Neural progenitor cell (in vitro differentiated cells): ENCODE measurements around the gene GPI. TPM values are rescaled to one million over a fixed set of nuclear protein-coding genes. Genes with fewer than 3 reads are reported as not detected.

Source experiments
- DNase-seq: peaks from one replicate; pipeline ENCODE4 v3.0.0-alpha.2; 2016; ENCODE audit warnings: low spot score
- H2AFZ ChIP-seq: fragments of 200-600 bp; sonication (generic); replicated peaks from 2 replicates; pipeline ENCODE4 v1.6.1; 2016; ENCODE audit warnings: antibody characterized with exemption
- H3F3A ChIP-seq: fragments of 200-600 bp; sonication (generic); 2 replicates; pipeline ENCODE4 v1.6.1; 2016; ENCODE audit warnings: antibody characterized with exemption, low read depth
- H3K27ac ChIP-seq: fragments of 200-600 bp; sonication (generic); 2 replicates; pipeline ENCODE4 v1.5.1; 2016; ENCODE audit warnings: mild to moderate bottlenecking
- H3K27me3 ChIP-seq: fragments of 200-600 bp; sonication (generic); 2 replicates; pipeline ENCODE4 v1.6.1; 2016; ENCODE audit warnings: mild to moderate bottlenecking, moderate library complexity
- H3K36me3 ChIP-seq: fragments of 200-600 bp; sonication (generic); 2 replicates; pipeline ENCODE4 v1.5.1; 2016
- H3K4me1 ChIP-seq: fragments of 200-600 bp; sonication (generic); 2 replicates; pipeline ENCODE4 v1.6.1; 2016; ENCODE audit warnings: mixed run types
- H3K4me2 ChIP-seq: fragments of 200-600 bp; sonication (generic); 2 replicates; pipeline ENCODE4 v1.6.1; 2016
- H3K4me3 ChIP-seq: fragments of 200-600 bp; sonication (generic); 2 replicates; pipeline ENCODE4 v1.5.1; 2016
- H3K79me2 ChIP-seq: fragments of 200-600 bp; sonication (generic); 2 replicates; pipeline ENCODE4 v1.6.1; 2016; ENCODE audit warnings: low read depth
- H3K9ac ChIP-seq: fragments of 200-600 bp; sonication (generic); 2 replicates; pipeline ENCODE4 v1.6.1; 2016
- H3K9me3 ChIP-seq: fragments of 200-600 bp; sonication (generic); 2 replicates; pipeline ENCODE4 v1.5.1; 2016; ENCODE audit warnings: low read depth
- H4K20me1 ChIP-seq: fragments of 200-600 bp; sonication (generic); 2 replicates; pipeline ENCODE4 v1.6.1; 2016; ENCODE audit warnings: low read depth
- H3K27ac Mint-ChIP-seq: 3 replicates; pipeline ENCODE4 v1.8.0; 2021; ENCODE audit warnings: mixed read lengths
- H3K27me3 Mint-ChIP-seq: 2 replicates; pipeline ENCODE4 v1.8.0; 2022; ENCODE audit warnings: low read depth, mild to moderate bottlenecking, inconsistent platforms, moderate library complexity, mixed read lengths; ENCODE audit not compliant: insufficient read depth
- H3K36me3 Mint-ChIP-seq: 3 replicates; pipeline ENCODE4 v1.8.0; 2021; ENCODE audit warnings: mixed read lengths
- H3K4me1 Mint-ChIP-seq: 3 replicates; pipeline ENCODE4 v1.8.0; 2021; ENCODE audit warnings: mixed read lengths
- H3K4me3 Mint-ChIP-seq: 3 replicates; pipeline ENCODE4 v1.8.0; 2021; ENCODE audit warnings: mild to moderate bottlenecking, moderate library complexity, mixed read lengths
- H3K9me3 Mint-ChIP-seq: 3 replicates; pipeline ENCODE4 v1.8.0; 2020; ENCODE audit warnings: mixed read lengths
- EZH2 ChIP-seq: fragments of 200-600 bp; sonication (generic); IDR thresholded peaks from 2 replicates; pipeline ENCODE4 v1.6.1; 2017; ENCODE audit warnings: antibody characterized with exemption, mild to moderate bottlenecking, moderate library complexity
- EZH2phosphoT487 ChIP-seq: fragments of 200-600 bp; sonication (generic); IDR thresholded peaks from 2 replicates; pipeline ENCODE4 v1.6.1; 2017; ENCODE audit warnings: antibody characterized with exemption
- total RNA-seq: library from RNA; depleted of rRNA; stranded (reverse); fragments of >200 nt; gene quantifications from 2 replicates; pipeline ENCODE4 v1.2.3, GENCODE V29; 2015; ENCODE audit warnings: low replicate concordance
- TF ChIP-seq, protein P1 (sequence below): fragments of 200-600 bp; sonication (generic); IDR thresholded peaks from 2 replicates; pipeline ENCODE4 v1.5.1; 2017; ENCODE audit warnings: antibody characterized with exemption, mild to moderate bottlenecking

GPI gene
- total RNA-seq, 1 donor from 2014 or later = 109 TPM

DNA sequence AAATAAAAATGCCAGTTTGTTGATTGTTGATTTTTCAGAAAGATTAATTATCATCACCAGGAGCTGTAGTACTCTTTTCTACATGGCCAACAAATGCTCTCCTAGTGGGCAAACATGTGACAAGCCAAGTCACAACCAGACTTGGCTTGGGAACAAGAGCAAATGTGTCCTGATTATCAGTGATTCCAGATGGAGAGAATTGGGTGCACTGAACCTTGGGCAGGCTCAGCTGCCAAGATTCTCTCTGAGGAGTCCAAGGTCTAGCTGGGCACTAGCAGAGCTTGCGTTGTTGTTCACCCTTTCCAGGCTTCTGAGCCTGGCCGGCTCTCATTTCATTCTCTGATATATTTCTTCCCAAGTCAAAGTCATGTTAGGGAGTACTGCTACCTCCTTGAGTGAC is 27.3 kb upstream of the GPI start:
- no peaks in the 10 kb centered on the region for H3K4me1 Mint-ChIP-seq

GRCh38 chr19:34341935-34342680 is 22.9 kb upstream of the GPI start:
- H3K79me2 ChIP-seq = no peaks in the 10 kb centered on the region
- peaks cover 7% of the 10 kb centered on the region for H4K20me1 ChIP-seq
- Mint-ChIP-seq H3K36me3 (peaks cover 27% of the 10 kb centered on the region), H3K27ac (no peak overlapping the region), H3K27me3 (peaks cover 2% of the 10 kb centered on the region), H3K9me3 (peaks cover 2% of the 10 kb centered on the region), H3K4me1 (peaks cover 3% of the 10 kb centered on the region), H3K4me3 (no peak overlapping the region)
- H3K27ac ChIP-seq = no peak overlapping the region
- no peak overlapping the region for H3K4me2 ChIP-seq
- no peak overlapping the region for H3K9ac ChIP-seq
- DNase-seq = no peak
- H3K36me3 ChIP-seq = no peaks in the 10 kb centered on the region
- no peak overlapping the region for H2AFZ ChIP-seq
- no peaks in the 10 kb centered on the region for H3F3A ChIP-seq
- no peaks in the 10 kb centered on the region for H3K4me1 ChIP-seq
- H3K27me3 ChIP-seq = no peaks in the 10 kb centered on the region
- H3K4me3 ChIP-seq = no peak overlapping the region
- TF ChIP-seq EZH2 (no peak), EZH2phosphoT487 (no peak)
- TF ChIP-seq, protein P1, sequence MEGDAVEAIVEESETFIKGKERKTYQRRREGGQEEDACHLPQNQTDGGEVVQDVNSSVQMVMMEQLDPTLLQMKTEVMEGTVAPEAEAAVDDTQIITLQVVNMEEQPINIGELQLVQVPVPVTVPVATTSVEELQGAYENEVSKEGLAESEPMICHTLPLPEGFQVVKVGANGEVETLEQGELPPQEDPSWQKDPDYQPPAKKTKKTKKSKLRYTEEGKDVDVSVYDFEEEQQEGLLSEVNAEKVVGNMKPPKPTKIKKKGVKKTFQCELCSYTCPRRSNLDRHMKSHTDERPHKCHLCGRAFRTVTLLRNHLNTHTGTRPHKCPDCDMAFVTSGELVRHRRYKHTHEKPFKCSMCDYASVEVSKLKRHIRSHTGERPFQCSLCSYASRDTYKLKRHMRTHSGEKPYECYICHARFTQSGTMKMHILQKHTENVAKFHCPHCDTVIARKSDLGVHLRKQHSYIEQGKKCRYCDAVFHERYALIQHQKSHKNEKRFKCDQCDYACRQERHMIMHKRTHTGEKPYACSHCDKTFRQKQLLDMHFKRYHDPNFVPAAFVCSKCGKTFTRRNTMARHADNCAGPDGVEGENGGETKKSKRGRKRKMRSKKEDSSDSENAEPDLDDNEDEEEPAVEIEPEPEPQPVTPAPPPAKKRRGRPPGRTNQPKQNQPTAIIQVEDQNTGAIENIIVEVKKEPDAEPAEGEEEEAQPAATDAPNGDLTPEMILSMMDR = no peak
- no peaks in the 10 kb centered on the region for H3K9me3 ChIP-seq

More for the DNA sequence above, 27.3 kb upstream of the GPI start:
- Histone ChIP-seq H2AFZ (no peak overlapping the region), H4K20me1 (no peaks in the 10 kb centered on the region), H3F3A (no peaks in the 10 kb centered on the region), H3K79me2 (no peaks in the 10 kb centered on the region), H3K36me3 (no peaks in the 10 kb centered on the region), H3K4me3 (no peak overlapping the region), H3K27ac (no peak overlapping the region), H3K4me2 (no peak overlapping the region), H3K27me3 (no peaks in the 10 kb centered on the region), H3K4me1 (no peaks in the 10 kb centered on the region), H3K9ac (no peak overlapping the region), H3K9me3 (no peaks in the 10 kb centered on the region)
- no peaks in the 10 kb centered on the region for H3K9me3 Mint-ChIP-seq
- H3K27ac Mint-ChIP-seq = no peak overlapping the region
- DNase-seq = no peak
- peaks cover 19% of the 10 kb centered on the region for H3K36me3 Mint-ChIP-seq
- TF ChIP-seq EZH2phosphoT487 = no peak
- TF ChIP-seq, protein P1 = no peak
- no peak for TF ChIP-seq EZH2
- H3K27me3 Mint-ChIP-seq = peaks cover 2% of the 10 kb centered on the region
- no peak overlapping the region for H3K4me3 Mint-ChIP-seq

DNA sequence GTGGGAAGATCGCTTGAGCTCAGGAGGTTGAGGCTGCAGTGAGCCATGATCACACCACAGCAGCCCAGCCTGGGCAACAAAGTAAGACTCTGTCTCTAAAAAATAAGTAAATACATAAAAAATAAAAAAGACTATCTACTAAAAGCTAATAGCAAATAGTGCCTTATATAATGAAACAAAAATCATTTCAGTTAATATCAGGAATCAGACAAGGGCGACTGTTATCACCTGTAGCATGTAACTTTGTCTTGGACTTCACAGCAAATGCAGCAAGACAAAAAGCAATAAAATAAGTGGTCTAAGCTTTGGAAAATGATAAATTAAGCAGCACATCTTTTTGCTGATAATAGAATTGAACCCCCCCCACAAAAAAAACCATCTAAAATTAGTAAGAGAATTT is 21.2 kb upstream of the GPI start:
- H3K4me3 ChIP-seq = no peak overlapping the region
- H3K27ac ChIP-seq = no peak overlapping the region
- H3K27me3 ChIP-seq = no peaks in the 10 kb centered on the region
- H3K4me2 ChIP-seq = no peak overlapping the region
- H3K79me2 ChIP-seq = no peaks in the 10 kb centered on the region
- H3K9ac ChIP-seq = no peak overlapping the region
- H3K9me3 Mint-ChIP-seq = peaks cover 2% of the 10 kb centered on the region
- no peaks in the 10 kb centered on the region for H3K36me3 ChIP-seq
- H3K36me3 Mint-ChIP-seq = peaks cover 22% of the 10 kb centered on the region
- no peaks in the 10 kb centered on the region for H3F3A ChIP-seq
- H3K4me1 ChIP-seq = no peaks in the 10 kb centered on the region
- no peak overlapping the region for H3K4me3 Mint-ChIP-seq
- no peak for DNase-seq
- H2AFZ ChIP-seq = no peak overlapping the region
- H3K27me3 Mint-ChIP-seq = peaks cover 2% of the 10 kb centered on the region
- peaks cover 9% of the 10 kb centered on the region for H4K20me1 ChIP-seq
- TF ChIP-seq EZH2 = no peak
- TF ChIP-seq, protein P1 = no peak
- no peak for TF ChIP-seq EZH2phosphoT487
- H3K9me3 ChIP-seq = no peaks in the 10 kb centered on the region
- H3K27ac Mint-ChIP-seq = no peak overlapping the region
- peaks cover 3% of the 10 kb centered on the region for H3K4me1 Mint-ChIP-seq
